Measurements from ENCODE around the gene UGT1A5. TPM values are rescaled to one million over a fixed set of nuclear protein-coding genes. Genes with fewer than 3 reads are reported as not detected.
"Not testable (repeated sequence)": the region's sequence is repeated elsewhere in the genome, so short reads cannot be mapped to it uniquely, and the experiment has no call there.

The UGT1A5 gene
- total RNA-seq, 2 donors from 2014 or later = 0.41 TPM; not detected in 1

- Histone ChIP-seq H3K9me3 (no peaks in the 10 kb centered on the region), H3K4me1 (replicated peaks) (no peaks in the 10 kb centered on the region), H3K27ac (no peak overlapping the region), H3K36me3 (no peaks in the 10 kb centered on the region), H3K27me3 (replicated peaks; ENCODE audit: insufficient read depth) (no peaks in the 10 kb centered on the region), H3K4me3 (no peak overlapping the region)
- 77% methylated on average over 4 of the region's 4 CpGs for WGBS
- no peak for DNase-seq (ENCODE audit: low spot score)
- TF ChIP-seq POLR2AphosphoS5 (IDR thresholded peaks at IDR 0.05) = no peak
- TF ChIP-seq POLR2A (IDR thresholded peaks at IDR 0.05) = no peak
- TF ChIP-seq CTCF (IDR thresholded peaks at IDR 0.05) = no peak
- intact Hi-C loops (cut with DNase I) = no loop called here
Observed at GRCh38 chr2:233698740-233699139, 14.0 kb upstream of the UGT1A5 start.

GRCh38 chr2:233699424-233700027 lies 13.2 kb upstream of the UGT1A5 start:
- WGBS = 81% methylated on average over 8 of the region's 8 CpGs
- TF ChIP-seq POLR2AphosphoS5 (IDR thresholded peaks at IDR 0.05) (no peak), POLR2A (IDR thresholded peaks at IDR 0.05) (no peak), CTCF (IDR thresholded peaks at IDR 0.05) (no peak)
- Histone ChIP-seq H3K4me3 (no peak overlapping the region), H3K4me1 (replicated peaks) (no peaks in the 10 kb centered on the region), H3K36me3 (no peaks in the 10 kb centered on the region), H3K9me3 (no peaks in the 10 kb centered on the region), H3K27ac (peak overlapping the region in 1 of 2 donors; percentile 31), H3K27me3 (replicated peaks; ENCODE audit: insufficient read depth) (no peaks in the 10 kb centered on the region)
- intact Hi-C loops (cut with DNase I) = no loop called here
- no peak for DNase-seq (ENCODE audit: low spot score)

GRCh38 chr2:233700028-233700635 lies 12.6 kb upstream of the UGT1A5 start:
- no peaks in the 10 kb centered on the region for H3K36me3 ChIP-seq
- 9% methylated on average over 1 of the region's 1 CpG for WGBS
- H3K9me3 ChIP-seq = no peaks in the 10 kb centered on the region
- intact Hi-C loops (cut with DNase I) = no loop called here
- no peaks in the 10 kb centered on the region for H3K4me1 ChIP-seq (replicated peaks)
- peak; percentile 78 for DNase-seq (ENCODE audit: low spot score)
- no peaks in the 10 kb centered on the region for H3K27me3 ChIP-seq (replicated peaks; ENCODE audit: insufficient read depth)
- H3K27ac ChIP-seq = peak overlapping the region in 1 of 2 donors; percentile 31
- no peak overlapping the region for H3K4me3 ChIP-seq
- TF ChIP-seq POLR2AphosphoS5 (IDR thresholded peaks at IDR 0.05) = peak; percentile 96
- TF ChIP-seq POLR2A (IDR thresholded peaks at IDR 0.05) = no peak
- TF ChIP-seq CTCF (IDR thresholded peaks at IDR 0.05) = no peak

GRCh38 chr2:233700842-233701241 lies 11.9 kb upstream of the UGT1A5 start:
- 79% methylated on average over 5 of the region's 5 CpGs for WGBS
- intact Hi-C loops (cut with DNase I); H3K4me1 ChIP-seq (replicated peaks); H3K9me3 ChIP-seq; H3K4me3 ChIP-seq; H3K27me3 ChIP-seq (replicated peaks; ENCODE audit: insufficient read depth); H3K27ac ChIP-seq; H3K36me3 ChIP-seq; DNase-seq (ENCODE audit: low spot score): not testable (repeated sequence)

GRCh38 chr2:233702238-233702637 lies 10.5 kb upstream of the UGT1A5 start:
- no peak overlapping the region for H3K27ac ChIP-seq
- 57% methylated on average over 3 of the region's 3 CpGs for WGBS
- H3K36me3 ChIP-seq = no peaks in the 10 kb centered on the region
- DNase-seq (ENCODE audit: low spot score) = no peak
- intact Hi-C loops (cut with DNase I) = no loop called here
- TF ChIP-seq POLR2A (IDR thresholded peaks at IDR 0.05) = no peak
- TF ChIP-seq POLR2AphosphoS5 (IDR thresholded peaks at IDR 0.05) = no peak
- no peak for TF ChIP-seq CTCF (IDR thresholded peaks at IDR 0.05)
- no peak overlapping the region for H3K4me3 ChIP-seq
- no peaks in the 10 kb centered on the region for H3K9me3 ChIP-seq
- H3K27me3 ChIP-seq (replicated peaks; ENCODE audit: insufficient read depth) = no peaks in the 10 kb centered on the region
- no peaks in the 10 kb centered on the region for H3K4me1 ChIP-seq (replicated peaks)
